ENCODE results near the gene RNF39.
"Not testable (repeated sequence)": the region's sequence is repeated elsewhere in the genome, so short reads cannot be mapped to it uniquely, and the experiment has no call there.

RNF39 gene

GRCh38 chr6:30061092-30061857 lies 14.3 kb downstream of the RNF39 start, which contains the start of gene POLR1H:
TSS of gene POLR1H (plus strand) at chr6:30061265. CDS start at chr6:30061525, 260 bp downstream.
- DNase-seq = peak; percentile 88

GRCh38 chr6:30060606-30061091 lies 14.9 kb downstream of the RNF39 start:
- peak; percentile 33 for DNase-seq

GRCh38 chr6:30055513-30055912 lies 20.1 kb downstream of the RNF39 start:
- DNase-seq = no peak

- DNase-seq = no peak
Observed at GRCh38 chr6:30053682-30054081, 21.9 kb downstream of the RNF39 start.

GRCh38 chr6:30047220-30047619 lies 28.3 kb downstream of the RNF39 start:
- DNase-seq = no peak

GRCh38 chr6:30044630-30045029 lies 30.9 kb downstream of the RNF39 start:
- DNase-seq = no peak

GRCh38 chr6:30043744-30044143 lies 31.8 kb downstream of the RNF39 start:
- DNase-seq = no peak

- DNase-seq = no peak
Observed at GRCh38 chr6:30042914-30043313, 32.7 kb downstream of the RNF39 start.

- no peak for DNase-seq
Observed at GRCh38 chr6:30042476-30042875, 33.1 kb downstream of the RNF39 start.

- DNase-seq = no peak
Observed at GRCh38 chr6:30041821-30042220, 33.7 kb downstream of the RNF39 start.

GRCh38 chr6:30041221-30041620 lies 34.3 kb downstream of the RNF39 start:
- DNase-seq = no peak

- DNase-seq = no peak
Observed at GRCh38 chr6:30037182-30037788, 38.3 kb downstream of the RNF39 start.

GRCh38 chr6:30035784-30036183 lies 39.8 kb downstream of the RNF39 start:
- no peak for DNase-seq

- DNase-seq = not testable (repeated sequence)
Observed at GRCh38 chr6:30033440-30033839, 42.1 kb downstream of the RNF39 start.

- no peak for DNase-seq
Observed at GRCh38 chr6:30031381-30031780, 44.2 kb downstream of the RNF39 start.

- no peak for DNase-seq
Observed at GRCh38 chr6:30029588-30029987, 46.0 kb downstream of the RNF39 start.

GRCh38 chr6:30025186-30025585 lies 50.4 kb downstream of the RNF39 start:
- DNase-seq = no peak

GRCh38 chr6:30022712-30023111 lies 52.9 kb downstream of the RNF39 start:
- DNase-seq = not testable (repeated sequence)

GRCh38 chr6:30022189-30022588 lies 53.4 kb downstream of the RNF39 start:
- no peak for DNase-seq

GRCh38 chr6:30020626-30021025 lies 54.9 kb downstream of the RNF39 start:
- no peak for DNase-seq
